Measurements from ENCODE around the gene SCYGR2.

SCYGR2 gene

DNA sequence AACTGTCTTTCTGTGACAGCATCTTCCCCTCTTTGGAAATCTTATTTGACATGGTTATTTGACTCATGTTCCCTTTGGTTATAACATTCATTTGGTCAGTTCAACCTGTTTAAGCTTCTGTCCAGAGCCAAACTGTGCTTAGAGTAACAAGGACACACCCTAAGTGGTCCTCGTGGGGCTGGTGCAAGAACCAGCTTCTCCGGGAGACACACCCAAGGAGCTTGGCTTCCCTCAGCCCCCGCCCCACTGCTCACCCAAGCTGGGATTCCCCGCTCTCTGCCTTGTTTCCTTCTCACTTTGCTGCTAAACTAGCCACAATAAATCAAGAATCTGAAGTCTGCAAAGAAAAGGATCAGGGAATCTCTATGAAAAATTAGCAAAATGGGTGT lies 14.6 kb downstream of the SCYGR2 start:
- DNase-seq = no peak

DNA sequence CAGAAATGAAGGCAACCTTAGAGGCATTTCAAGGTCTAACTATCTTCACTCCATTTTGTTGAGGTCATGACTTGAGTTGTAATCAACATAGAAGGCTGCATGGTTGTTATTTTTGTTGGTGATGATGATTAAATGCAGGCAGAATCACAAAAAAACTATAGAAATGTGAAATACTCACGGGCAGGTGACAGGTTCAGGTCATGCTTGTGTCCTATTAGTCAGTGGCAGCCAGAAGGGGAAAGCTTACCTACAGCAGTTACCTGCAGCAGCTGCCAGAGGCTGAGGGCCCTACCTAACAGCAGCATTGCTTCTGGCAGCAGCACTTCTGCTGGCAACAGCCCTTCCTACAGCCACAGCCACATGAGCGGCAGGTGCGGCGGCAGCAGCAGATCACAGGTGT lies 15.6 kb downstream of the SCYGR2 start:
- DNase-seq = no peak

DNA sequence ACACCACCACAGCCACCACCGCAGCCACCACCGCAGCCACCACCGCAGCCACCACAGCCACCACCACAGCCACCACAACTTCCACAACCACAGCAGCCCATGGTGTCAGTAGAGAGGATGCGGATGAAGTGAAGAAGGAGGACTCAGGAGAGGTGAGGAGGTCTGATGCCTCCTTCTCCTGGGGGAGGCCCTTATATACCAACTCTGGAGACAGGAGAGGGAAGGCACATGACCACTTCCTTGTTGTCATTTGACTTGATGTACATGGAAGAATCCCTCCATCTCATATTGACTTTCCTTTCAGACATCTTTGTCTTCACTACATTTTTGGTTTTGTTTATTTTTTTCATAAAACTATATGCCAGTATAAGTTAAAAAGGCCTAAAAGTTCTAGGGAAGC lies 16.0 kb downstream of the SCYGR2 start, which contains the start of gene SCYGR3:
TSS of gene SCYGR3 (minus strand) at position 101 of the 400 bp plus-strand sequence. CDS start at position 101, 0 bp downstream.
- no peak for DNase-seq

DNA sequence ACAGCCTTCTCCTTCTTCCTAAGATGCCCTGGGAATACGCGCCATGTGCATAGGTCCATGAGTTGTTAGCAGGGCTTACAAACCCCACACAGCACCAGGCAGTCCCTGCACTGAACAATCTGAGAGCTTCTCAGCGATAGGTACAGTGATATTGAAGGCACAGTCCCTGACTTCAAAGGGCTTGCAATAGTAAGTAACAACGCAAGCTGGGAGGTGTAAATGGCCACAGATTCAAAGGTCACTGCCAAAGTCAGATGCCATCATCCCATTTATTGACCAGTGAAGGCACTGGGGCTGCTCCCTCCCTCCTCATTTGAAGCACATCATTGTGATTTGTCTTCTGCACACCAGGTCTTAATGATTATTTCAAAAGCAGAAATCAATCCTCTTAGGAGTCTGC lies 16.5 kb downstream of the SCYGR2 start:
- no peak for DNase-seq

DNA sequence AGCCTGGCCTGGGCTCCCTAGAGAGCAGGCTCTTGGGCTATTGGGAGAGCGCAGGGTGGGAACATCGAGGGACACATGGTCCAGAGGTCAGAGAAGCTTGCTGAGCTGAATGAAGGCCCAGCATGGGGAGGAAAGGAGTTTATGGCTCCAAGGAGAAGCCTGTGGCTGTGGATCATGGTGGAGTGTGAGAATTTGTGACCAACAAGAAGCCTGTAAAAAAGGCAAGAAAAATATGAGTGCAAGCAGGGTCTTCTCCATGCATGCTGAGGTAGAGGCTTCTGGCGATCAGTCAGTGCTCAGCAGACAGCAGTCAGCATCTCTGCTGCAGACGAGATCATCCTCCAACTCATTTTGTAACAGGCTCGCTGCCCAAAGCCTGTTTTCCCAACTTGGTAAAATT lies 17.2 kb downstream of the SCYGR2 start:
- no peak for DNase-seq

DNA sequence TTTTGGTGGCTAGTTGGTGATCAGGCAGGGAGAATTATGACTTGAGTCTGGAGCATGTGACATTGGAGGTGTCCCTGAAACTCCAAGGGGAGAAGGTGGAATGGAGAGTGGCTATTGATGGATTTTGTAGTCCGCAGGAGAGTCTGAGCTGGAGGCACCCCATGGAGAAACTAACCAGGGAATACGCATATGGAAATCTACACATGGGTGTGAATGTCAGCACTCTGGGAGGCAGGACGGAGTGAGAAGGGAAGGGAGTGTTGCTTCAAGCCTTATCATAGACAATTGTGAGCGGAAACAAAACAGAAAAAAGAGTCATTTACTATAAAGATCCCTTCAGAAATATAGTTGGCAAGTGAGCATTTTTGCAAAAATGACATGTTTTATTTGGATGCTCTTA lies 17.9 kb downstream of the SCYGR2 start:
- no peak for DNase-seq

DNA sequence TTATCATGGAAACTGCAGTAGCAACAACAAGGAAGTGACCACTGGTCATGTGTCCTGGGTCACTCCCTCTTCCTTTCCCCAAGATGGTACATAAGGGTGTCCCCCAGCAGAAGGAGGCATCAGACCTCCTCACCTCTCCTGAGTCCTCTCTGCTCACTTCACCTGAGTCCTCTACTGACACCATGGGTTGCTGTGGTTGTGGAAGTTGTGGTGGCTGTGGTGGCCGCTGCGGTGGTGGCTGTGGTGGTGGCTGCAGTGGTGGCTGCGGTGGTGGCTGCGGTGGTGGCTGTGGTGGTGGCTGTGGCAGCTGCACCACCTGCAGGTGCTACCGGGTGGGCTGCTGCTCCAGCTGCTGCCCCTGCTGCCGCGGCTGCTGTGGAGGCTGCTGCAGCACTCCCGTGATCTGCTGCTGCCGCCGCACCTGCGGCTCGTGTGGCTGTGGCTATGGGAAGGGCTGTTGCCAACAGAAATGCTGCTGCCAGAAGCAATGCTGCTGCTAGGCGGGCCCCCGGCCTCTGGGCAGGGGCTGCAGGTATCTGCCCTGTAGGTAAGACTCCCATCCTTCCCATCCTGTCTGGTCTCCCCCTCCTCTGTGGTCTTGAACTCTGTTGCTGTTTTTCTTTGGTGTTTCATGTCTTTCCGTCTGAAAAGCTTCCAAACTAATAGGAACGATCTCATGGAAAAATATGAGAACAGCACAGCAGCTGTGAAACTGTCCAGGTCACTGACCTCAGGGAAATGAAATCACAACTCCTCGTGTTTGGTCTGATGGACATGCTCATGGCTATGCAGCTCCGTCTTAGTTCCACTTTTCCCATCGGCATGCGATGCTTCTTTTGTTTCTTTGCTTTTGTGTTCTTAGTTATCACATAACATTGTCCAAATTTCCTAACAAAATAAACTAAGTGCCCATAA lies 18.9 kb downstream of the SCYGR2 start, which contains the start of gene SCYGR4:
TSS of gene SCYGR4 (plus strand) at position 183 of the 915 bp plus-strand sequence. CDS start at position 183, 0 bp downstream.
- no peak for DNase-seq

DNA sequence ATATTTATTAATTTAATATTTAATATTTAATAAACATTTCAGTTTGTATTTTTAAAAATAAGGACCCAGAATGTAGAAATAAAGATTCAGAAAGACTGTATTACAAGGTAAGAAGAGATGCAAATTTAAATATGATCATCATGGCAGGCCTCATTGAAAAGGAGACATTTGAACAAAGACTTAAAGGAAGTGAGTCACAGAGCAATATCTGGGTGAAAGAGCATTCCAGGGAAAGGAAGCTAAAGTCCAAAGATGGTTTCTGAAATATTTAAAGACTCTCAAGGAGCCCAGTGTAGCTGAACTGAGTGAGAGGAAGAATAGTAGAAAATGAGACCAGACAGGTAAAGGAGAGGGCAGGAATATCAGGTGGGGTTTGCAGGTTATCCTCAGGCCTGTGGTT lies 24.5 kb downstream of the SCYGR2 start:
- DNase-seq = no peak

DNA sequence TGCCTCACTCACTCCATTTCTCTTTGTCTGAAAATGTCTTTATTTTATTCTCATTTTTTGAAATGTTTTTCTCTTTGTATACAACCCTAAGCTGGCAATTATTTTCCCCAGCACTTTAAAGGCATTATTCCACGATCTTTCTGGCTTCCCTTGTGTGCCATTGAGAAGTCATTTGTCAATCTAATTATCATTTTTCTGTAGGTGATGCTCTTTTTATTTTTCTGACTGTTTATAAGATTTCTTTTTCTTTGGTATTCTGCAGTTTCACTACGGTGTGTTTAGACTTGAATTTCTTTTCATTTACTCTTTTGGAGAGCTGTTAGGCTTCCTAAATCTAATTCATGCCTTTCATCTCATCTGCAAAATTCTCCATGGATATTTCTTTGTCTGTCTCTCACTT lies 26.7 kb downstream of the SCYGR2 start:
- DNase-seq = no peak

DNA sequence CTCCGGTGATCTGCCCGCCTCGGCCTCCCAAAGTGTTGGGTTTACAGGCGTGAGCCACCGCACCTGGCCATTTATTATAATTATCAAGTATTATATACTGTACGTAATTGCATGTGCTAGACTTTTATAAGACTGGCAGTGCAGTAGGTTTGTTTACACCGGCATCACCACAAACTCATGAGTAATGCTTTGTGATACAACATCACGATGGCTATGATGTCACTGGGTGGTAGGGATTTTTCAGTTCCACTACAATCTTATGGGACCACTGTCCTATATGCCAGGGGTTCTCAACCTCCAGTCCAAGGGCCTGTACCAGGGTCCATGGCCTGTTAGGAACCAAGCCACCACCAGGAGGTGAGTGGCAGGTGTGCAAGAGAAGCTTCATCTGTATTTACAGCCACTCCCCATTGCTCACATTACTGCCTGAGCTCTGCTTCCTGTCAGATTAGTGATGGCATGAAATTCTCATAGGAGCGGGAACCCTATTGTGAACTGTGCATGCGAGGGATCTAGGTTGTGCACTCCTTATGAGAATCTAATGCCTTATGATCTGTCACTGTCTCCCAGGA lies 28.0 kb downstream of the SCYGR2 start:
- DNase-seq = no peak

DNA sequence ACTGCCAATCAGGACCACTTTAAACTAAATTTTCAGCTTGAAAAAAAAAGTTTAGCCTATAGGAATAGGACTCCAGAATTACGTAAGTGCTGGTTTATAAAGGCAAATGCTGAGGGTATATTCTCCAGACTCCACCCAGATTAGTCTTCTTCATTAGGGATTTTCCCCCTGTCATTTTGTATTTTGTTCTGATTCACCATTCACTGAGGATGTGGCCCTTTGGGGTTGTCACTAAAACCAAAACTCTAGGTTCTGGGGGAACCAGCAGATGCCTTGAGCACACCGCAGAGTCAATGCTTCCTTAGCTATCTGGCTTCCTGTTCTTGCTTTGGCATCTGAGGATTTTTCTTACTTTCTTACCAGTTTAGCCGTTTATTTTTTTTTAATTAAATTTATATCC lies 29.1 kb downstream of the SCYGR2 start:
- no peak for DNase-seq

DNA sequence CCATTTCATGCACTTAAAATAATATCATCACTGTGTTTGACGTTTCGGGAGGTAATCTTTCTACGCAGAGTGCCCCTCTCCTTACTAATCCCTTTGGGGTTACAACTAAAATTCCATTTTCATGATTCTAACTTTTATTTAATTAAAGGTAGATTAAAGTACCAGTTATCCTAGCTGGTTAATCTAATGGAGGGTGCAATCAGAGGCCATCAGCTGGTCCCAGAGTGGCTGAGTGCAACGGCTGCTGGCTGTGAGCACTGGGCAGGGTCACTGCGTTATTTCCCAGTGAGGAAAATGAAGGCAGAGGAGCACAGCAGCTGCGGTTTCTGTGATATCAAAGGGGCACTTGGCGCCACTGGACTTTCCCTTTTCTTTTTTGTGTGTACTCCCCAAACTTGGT lies 30.7 kb downstream of the SCYGR2 start:
- no peak for DNase-seq

DNA sequence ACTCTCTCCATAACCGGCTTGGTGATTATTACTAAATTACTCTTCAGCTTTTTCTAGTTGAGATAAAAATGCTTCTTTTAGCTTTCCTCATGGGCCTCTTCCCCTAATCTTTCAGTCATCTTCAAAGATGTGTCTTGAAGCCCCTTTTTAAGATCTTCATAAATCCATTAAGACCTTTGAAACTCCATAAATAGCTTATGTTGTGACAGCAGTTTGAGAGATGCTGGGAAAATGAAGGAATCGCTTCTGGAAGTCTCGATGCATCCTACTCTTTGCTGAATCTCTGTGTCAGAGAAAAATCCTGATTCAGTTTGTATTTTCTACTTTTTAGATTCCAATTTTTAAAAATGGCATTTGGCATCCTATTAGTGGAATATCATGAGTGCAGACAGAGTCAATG lies 31.6 kb downstream of the SCYGR2 start:
- DNase-seq = no peak

DNA sequence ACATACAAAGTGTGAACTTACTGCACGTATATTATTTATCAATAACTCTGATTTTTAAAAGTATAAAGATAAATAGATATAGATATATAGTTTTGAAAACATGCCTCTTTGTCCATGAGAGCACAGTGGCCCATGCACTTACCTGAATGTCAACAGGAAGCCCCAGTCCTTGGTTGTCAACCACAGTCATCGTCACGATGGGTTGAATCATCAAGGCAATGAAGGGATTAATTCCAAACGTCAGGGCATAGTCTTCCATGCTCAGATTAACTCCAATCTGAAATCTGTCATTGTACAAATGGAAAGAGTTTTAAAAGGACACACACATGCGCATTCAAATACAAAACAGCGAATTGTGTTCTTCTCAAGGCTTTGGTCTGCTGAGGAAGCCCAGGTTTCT lies 34.1 kb downstream of the SCYGR2 start:
- no peak for DNase-seq

DNA sequence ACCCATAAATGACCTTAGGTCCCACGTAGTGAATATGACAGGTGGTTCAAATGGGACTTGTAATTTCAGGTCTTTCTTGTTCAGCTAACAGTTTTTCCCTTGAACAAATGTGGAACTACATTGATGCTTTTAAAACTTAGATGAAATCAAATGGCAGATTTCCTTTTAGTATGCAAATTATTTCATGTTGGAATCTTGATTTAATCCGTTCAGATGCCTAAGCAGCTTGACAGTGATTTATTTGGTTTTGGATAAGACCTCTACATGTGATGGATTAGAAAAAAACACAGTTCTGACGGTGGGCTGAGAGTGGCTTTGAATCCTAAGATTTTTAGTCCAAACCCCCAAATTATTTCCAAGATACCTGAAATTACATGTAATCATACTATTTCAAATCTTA lies 35.5 kb downstream of the SCYGR2 start:
- DNase-seq = no peak

DNA sequence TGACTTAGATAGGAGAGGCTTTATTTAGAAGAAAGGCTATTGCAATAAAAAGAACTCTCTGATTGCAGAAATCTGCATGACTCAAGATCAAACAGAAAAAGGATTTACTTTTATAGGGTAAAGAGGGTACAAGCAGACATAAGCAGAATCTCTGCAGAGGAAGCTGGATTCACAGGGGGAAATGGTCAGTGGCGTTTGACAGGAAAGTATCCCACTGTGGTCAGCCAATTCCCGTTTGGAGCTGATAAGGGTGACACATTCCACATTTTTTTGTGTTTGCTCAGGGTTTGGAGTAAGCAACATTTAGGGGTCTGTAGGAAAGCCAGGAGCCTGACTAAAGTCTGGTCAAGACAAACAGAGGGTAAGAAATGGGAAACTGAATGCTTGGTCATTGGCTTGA lies 44.0 kb downstream of the SCYGR2 start:
- DNase-seq = no peak

DNA sequence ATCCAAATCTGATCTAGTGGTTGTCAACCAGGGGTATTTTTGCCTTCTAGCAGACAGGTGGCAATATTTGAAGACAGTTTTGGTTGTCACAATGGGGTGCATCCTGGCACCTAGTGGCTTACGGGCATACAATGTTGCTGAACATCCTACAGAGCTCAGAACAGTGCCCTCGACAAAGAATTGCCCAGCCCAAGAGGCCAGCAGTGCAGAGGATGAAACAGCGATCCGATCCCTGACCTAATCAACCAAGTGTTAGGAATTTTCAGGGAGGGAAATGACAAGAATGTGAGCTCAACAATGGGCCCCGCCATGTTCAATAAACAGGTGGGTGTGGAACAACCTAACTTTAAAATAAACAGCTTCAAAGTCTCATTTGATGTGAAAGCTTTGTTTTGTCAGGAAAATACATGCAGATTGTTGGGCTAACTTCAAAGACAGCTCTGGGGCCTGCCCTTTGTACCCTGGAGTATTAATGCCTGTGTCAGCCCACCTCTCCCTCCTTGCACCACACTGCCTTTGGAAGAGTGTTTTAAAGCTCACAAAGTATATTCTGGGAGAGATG lies 45.4 kb downstream of the SCYGR2 start:
- DNase-seq = no peak
